Measurements from ENCODE around the gene NXPE3. TPM values are rescaled to one million over a fixed set of nuclear protein-coding genes. Genes with fewer than 3 reads are reported as not detected.
A peak's percentile ranks its signal among the peaks of the same experiment; 100 is the strongest.
"Not testable (repeated sequence)": the region's sequence is repeated elsewhere in the genome, so short reads cannot be mapped to it uniquely, and the experiment has no call there.

NXPE3 gene
- 10 to 100 TPM; 37.7 to 44.3 (median 41.0) TPM for total RNA-seq (2021; fragmentation: NEBNext Ultra II Directional; extraction: Animal tissue kit (Norgen Biotek cat#: 25700))
- long read RNA-seq, full-length matches to known transcripts = 14 of 41 reads
- long read RNA-seq, partial matches to known transcripts = 16 of 41 reads
- long read RNA-seq, other reads (novel, unspliced or antisense) = 11 of 41 reads

DNA sequence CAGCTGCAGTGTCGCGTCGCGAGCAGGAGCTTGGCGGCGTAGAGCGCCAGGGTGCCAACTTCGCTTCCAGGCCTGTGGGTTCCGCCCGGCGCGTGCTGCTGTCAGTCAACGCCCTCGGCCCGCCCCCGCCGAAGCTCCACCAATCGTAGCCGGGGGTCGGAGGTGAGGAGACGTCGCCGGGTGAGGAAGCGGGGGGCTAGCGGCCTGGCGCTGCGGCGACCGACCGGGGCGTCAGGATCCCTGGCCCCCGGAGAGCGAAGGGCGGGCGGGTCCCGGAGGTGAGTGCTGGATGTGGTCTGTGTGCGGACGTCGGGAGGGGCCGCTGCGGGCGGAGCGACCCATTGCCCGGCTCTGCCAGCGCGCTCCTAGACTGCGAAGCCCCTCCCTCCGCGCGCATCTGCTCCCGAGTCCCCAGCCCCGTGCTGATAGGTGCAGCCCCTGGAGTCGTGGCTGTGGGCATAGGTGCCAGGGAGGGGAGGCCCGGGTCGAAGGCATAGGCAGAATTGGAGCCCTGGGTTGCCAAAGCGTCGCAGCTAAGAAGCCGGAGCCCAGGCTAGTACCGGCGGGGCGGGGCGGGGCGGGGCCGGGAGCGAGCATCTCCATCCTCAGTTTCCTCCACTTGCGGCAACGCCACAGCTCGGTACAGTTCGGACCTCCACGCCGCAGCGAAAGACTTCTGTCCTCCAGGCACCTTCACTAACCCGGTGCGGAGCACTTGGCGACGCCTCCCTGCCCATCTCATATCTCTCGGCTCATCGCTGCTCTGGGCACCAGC is at the start of gene NXPE3:
Gene NXPE3, plus strand, starts transcription at position 165 of the 775 bp plus-strand sequence. CDS start 6,386 bp downstream, outside the sequence.
- Mint-ChIP-seq H3K4me1 (ENCODE audit: low read depth) (peaks cover 40% of the 10 kb centered on the region), H3K9me3 (no peaks in the 10 kb centered on the region), H3K36me3 (ENCODE audit: low read depth) (peaks cover 11% of the 10 kb centered on the region)

DNA sequence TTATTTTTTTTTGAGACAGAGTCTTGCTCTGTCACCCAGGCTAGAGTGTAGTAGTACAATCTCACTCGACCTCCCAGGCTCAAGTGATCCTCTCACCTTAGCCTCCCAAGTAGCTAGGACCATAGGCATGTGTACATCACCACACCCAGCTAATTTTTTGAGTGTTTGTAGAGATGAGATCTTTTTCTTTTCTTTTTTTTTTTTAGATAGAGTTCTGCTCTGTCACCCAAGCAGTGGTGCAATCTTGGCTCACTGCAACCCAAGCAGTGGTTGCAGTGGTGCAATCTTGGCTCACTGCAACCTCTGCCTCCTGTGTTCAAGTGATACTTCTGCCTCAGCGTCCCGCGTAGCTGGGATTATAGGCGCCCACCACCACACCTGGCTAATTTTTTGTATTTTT is 49.4 kb upstream of the NXPE3 start:
- Mint-ChIP-seq H3K9me3 (no peaks in the 10 kb centered on the region), H3K36me3 (ENCODE audit: low read depth) (peaks cover 31% of the 10 kb centered on the region), H3K4me1 (ENCODE audit: low read depth) (0 out of 2 replicates have a peak, but pooled peaks cover 6% of the 10 kb centered on the region), H3K4me3 (no peak overlapping the region), H3K27ac (no peak overlapping the region), H3K27me3 (ENCODE audit: insufficient read depth) (no peaks in the 10 kb centered on the region)
- TF ChIP-seq, protein P1, sequence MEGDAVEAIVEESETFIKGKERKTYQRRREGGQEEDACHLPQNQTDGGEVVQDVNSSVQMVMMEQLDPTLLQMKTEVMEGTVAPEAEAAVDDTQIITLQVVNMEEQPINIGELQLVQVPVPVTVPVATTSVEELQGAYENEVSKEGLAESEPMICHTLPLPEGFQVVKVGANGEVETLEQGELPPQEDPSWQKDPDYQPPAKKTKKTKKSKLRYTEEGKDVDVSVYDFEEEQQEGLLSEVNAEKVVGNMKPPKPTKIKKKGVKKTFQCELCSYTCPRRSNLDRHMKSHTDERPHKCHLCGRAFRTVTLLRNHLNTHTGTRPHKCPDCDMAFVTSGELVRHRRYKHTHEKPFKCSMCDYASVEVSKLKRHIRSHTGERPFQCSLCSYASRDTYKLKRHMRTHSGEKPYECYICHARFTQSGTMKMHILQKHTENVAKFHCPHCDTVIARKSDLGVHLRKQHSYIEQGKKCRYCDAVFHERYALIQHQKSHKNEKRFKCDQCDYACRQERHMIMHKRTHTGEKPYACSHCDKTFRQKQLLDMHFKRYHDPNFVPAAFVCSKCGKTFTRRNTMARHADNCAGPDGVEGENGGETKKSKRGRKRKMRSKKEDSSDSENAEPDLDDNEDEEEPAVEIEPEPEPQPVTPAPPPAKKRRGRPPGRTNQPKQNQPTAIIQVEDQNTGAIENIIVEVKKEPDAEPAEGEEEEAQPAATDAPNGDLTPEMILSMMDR (IDR thresholded peaks at IDR 0.05) = no peak
- DNase-seq = no peak

More for the DNA sequence above, at the start of gene NXPE3:
- H3K27ac Mint-ChIP-seq = peak within 1 kb of the TSS; percentile 77
- peak within 1 kb of the TSS; percentile 96 for H3K4me3 Mint-ChIP-seq
- H3K27me3 Mint-ChIP-seq (ENCODE audit: insufficient read depth) = peaks cover 2% of the 10 kb centered on the region; the same call in 1 of the 2 replicates
- TF ChIP-seq, protein P1 (IDR thresholded peaks at IDR 0.05) = no peak
- DNase-seq = peak; percentile 70

DNA sequence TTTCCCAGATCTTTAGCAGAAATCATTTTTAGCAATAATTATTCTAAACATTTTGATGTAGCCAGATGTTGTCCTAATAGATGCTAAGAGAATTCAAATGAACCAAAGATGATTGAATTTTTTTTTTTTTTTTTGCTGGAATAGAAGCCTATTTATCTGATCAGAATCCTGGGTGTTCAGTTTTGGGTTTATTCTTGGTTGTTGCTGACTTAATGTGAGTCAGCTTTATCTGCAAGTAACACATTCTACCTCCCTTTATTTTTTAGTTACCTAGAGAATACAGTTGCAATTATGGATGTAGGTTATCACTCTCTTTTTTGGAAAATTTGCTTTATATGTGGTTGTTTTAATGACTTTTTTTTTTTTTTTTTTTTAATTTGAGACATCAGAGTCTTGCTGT is 48.2 kb upstream of the NXPE3 start:
- Mint-ChIP-seq H3K36me3 (ENCODE audit: low read depth) (peaks cover 42% of the 10 kb centered on the region), H3K4me3 (no peak overlapping the region), H3K4me1 (ENCODE audit: low read depth) (0 out of 2 replicates have a peak, but pooled peaks cover 6% of the 10 kb centered on the region), H3K27me3 (ENCODE audit: insufficient read depth) (no peaks in the 10 kb centered on the region), H3K27ac (no peak overlapping the region), H3K9me3 (no peaks in the 10 kb centered on the region)
- DNase-seq = no peak
- TF ChIP-seq, protein P1 (IDR thresholded peaks at IDR 0.05) = no peak

DNA sequence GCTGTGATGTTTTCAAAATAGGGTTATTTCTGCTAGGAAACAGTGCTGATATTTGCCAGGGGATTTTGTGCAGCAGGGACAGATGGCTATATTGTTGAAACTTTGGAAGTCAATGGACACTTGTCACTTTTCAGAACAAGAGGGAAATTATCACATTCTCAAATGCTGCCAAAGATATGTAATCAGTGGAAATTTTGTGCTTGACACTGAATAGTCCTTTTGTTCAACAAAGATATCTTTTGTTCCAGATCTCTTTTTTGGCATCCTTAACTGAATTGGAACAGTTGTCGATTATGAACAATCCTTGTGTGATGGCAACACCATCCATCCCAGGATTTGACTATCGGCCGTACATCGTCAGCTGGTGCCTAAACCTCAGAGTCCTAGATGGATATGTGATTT is 46.8 kb upstream of the NXPE3 start:
- no peak for DNase-seq
- Mint-ChIP-seq H3K27ac (no peak overlapping the region), H3K36me3 (ENCODE audit: low read depth) (peaks cover 56% of the 10 kb centered on the region), H3K4me3 (no peak overlapping the region), H3K9me3 (no peaks in the 10 kb centered on the region), H3K4me1 (ENCODE audit: low read depth) (no peaks in the 10 kb centered on the region), H3K27me3 (ENCODE audit: insufficient read depth) (no peaks in the 10 kb centered on the region)
- TF ChIP-seq, protein P1 (IDR thresholded peaks at IDR 0.05) = no peak

DNA sequence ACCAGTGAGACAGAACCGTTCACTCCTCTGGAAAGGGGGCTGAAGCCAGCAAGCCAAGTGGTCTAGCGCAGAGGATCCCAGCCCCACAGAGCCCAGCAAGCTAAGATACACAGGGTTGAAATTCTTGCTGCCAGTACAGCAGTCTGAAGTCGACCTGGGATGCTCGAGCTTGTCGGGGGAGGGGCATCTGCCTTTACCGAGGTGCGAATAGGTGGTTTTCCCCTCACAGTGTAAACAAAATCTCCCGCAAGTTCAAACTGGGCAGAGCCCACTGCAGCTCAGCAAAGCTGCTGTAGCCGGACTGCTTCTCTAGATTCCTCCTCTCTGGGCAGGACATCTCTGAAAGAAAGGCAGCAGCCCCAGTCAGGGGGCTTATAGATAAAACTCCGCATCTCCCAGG is 43.2 kb upstream of the NXPE3 start:
- Mint-ChIP-seq H3K27me3 (ENCODE audit: insufficient read depth) (no peaks in the 10 kb centered on the region), H3K4me3 (no peak overlapping the region), H3K9me3 (no peaks in the 10 kb centered on the region; the same call in 1 of the 2 replicates), H3K36me3 (ENCODE audit: low read depth) (peaks cover 77% of the 10 kb centered on the region), H3K4me1 (ENCODE audit: low read depth) (no peaks in the 10 kb centered on the region), H3K27ac (no peak overlapping the region)
- TF ChIP-seq, protein P1 (IDR thresholded peaks at IDR 0.05) = no peak
- DNase-seq = no peak

DNA sequence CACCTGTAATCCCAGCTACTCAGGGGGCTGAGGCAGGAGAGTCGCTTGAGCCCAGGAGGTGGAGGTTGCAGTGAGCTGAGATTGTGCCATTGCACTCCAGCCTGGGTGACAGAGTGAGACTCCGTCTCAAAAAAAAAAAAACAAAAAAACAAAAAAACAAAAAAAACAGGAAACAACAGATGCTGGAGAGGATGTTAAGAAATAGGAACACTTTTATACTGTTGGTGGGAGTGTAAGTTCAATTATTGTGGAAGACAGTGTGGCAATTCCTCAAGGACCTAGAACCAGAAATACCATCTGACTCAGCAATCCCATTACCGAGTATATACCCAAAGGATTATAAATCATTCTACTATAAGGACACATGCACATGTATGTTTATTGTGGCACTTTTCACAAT is 37.1 kb upstream of the NXPE3 start:
- not testable (repeated sequence) for H3K4me3 Mint-ChIP-seq; H3K27ac Mint-ChIP-seq; H3K27me3 Mint-ChIP-seq (ENCODE audit: insufficient read depth); H3K4me1 Mint-ChIP-seq (ENCODE audit: low read depth); DNase-seq; H3K9me3 Mint-ChIP-seq
- H3K36me3 Mint-ChIP-seq (ENCODE audit: low read depth) = peaks cover 58% of the 10 kb centered on the region

Measured in HFFc6 (cell line).